ENCODE data around the gene INSR.

The INSR gene

DNA sequence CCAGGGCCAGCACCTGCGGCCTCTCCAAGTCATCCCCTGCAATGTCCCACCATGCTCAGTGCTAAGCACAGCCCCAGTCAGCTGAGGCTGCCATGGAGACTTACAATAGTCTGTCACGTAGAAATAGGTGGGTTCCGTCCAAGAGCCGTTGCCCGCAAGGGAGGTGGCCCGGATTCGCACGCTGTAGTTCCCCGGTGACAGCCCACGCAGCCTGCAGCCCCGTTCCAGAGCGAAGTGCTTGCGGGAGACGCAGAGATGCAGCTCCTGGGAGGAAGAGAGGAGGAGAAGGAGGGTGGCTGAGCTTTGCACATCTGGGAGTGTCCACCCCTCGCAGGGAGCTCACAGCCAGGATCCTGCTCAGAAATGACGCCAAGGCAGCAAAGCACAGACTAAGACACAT is 162.2 kb downstream of the INSR start:
- DNase-seq, result no peak

DNA sequence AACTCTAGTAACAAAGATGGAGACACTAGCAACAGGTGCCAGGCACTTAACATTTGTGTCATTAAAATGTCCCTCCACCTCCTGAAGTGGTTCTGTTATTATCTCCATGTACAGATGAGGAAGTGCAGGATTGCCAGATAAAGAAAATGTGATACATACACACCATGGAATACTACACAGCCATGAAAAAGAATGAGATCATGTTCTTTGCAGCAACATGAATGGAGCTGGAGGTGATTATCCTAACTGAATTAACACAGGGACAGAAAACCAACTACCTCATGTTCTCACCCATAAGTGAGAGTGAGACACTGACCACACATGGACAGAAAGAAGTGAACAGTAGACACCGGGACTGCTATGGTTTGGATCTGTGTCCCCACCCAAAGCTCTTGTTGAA is 164.2 kb downstream of the INSR start:
- DNase-seq, result no peak

GRCh38 chr19:7126132-7126531 is 168.1 kb downstream of the INSR start:
- DNase-seq, result no peak

GRCh38 chr19:7125221-7125620 is 169.0 kb downstream of the INSR start:
- DNase-seq, result no peak

DNA sequence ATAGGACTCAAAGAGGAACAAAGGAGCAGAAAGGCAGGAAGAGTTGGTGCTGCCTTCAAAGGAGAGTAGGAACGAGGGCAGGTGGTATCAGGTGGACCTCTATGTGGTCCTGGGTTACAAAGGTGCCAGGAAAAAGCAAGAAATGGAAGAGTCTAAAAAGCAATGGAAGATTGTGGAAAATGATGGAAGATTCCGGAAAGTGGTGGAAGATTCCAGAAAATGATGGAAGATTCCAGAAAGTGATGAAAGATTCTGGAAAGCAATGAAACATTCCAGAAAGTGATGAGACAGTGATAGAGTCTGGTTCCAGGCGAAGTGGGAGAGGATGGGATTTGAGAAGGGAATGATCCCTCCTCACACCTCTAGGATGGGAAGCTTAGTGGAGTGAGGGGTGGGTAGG is 169.4 kb downstream of the INSR start:
- no peak for DNase-seq

DNA sequence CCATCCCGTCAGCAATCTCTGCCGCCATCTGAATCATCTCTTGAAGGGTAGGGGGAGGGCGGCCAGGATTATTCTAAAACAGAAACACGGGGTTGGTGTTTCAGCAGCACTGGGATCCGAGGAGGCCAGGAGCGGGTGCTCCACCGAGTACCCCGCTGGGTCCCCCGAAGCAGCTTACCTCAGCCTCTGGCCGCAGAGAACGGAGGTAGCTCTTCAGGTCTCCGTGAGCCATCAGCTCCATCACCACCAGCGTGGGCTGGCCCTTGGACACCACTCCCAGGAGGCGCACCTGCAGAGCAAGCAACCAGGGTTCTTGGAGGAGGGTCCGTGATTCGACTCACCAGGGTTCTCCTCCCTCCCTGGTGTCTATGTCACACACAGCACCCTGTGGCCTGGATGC is 171.5 kb downstream of the INSR start:
- DNase-seq, result no peak

- no peak for DNase-seq
Measured at GRCh38 chr19:7120499-7120898, 173.7 kb downstream of the INSR start.

DNA sequence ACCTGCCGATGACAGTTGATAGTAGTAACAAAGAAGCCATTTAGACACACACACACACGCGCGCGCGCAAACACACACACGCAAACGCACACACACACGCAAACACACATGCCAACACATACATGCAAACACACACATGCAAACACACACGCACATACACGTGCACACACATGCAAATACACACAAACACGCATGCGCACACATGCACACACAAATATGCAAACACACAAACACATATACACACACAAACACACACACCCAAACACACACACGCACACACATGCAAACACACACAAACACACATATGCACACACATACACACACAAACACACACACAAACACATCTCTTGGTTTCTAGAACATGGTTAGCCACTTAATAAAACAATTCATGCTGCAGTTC is 174.6 kb downstream of the INSR start:
- no peak for DNase-seq

- DNase-seq, result no peak
Measured at GRCh38 chr19:7117248-7117647, 177.0 kb downstream of the INSR start.

- no peak for DNase-seq
Measured at GRCh38 chr19:7115721-7116120, 178.5 kb downstream of the INSR start.

GRCh38 chr19:7113233-7113632 is 181.0 kb downstream of the INSR start:
- DNase-seq, result no peak

DNA sequence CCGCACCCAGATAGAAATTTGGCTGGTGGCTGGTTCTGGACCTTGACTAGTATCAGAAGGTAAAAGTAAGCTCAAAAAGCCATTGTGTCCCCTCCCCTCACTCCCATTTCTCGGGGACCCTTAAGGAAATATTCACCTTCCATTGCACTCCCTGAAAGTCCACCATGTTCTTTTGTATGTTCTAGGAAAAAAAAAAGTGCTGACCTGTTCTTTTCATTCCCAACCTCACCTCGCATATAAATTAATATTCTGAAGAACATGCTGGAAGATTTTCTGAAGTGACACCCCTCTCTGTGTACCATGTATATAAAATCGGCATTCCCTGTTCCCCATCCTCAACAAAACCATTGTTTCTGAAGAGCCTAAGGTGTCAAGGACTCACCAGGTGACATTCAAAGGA is 181.5 kb downstream of the INSR start:
- no peak for DNase-seq

DNA sequence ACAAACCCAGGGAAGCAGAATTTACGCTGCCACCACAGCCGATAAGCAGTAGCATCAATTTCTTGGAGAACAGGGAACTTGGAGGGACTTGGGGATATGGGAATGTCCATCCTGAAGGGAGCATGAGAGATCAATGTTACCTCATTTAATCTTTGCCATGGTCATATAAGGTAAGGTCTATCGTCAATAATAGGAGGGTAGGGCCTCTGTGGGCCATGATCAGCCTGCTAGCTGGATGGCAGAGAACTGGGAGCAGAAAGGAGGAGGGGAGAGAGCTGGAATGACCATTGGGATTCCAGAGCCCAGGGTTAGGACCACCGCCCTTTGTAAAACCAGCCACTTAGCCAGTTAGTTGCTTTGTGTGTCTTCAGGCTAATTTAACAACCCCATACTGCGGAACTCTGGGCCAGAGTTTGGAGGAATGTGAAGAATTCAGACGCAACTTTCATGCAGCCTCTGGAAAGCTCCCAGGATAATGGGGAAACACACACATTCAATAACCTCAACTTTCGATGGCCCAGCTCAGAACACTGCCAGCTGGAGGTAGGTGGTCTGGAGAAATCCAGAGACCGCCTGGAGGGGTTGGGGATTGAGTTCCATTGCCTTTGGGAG is 184.4 kb downstream of the INSR start:
- no peak for DNase-seq

GRCh38 chr19:7106711-7107657 is 187.2 kb downstream of the INSR start:
- no peak for DNase-seq

GRCh38 chr19:7104747-7105447 is 189.3 kb downstream of the INSR start:
- peak; percentile 32 for DNase-seq

- DNase-seq, result no peak
Measured at GRCh38 chr19:7101498-7102253, 192.5 kb downstream of the INSR start.

GRCh38 chr19:7099597-7099921 is 194.7 kb downstream of the INSR start:
- DNase-seq, result no peak

- DNase-seq, result peak; percentile 95
Measured at GRCh38 chr19:7098701-7099596, 195.3 kb downstream of the INSR start.

- no peak for DNase-seq
Measured at GRCh38 chr19:7098096-7098495, 196.1 kb downstream of the INSR start.

- no peak for DNase-seq
Measured at GRCh38 chr19:7088999-7089398, 205.2 kb downstream of the INSR start.

- peak; percentile 13 for DNase-seq
Measured at GRCh38 chr19:7083076-7083956, 210.9 kb downstream of the INSR start.

Data from RPMI8226 (cell line).